ENCODE results near the gene PIGO. TPM values are rescaled to one million over a fixed set of nuclear protein-coding genes. Genes with fewer than 3 reads are reported as not detected.
A peak's percentile ranks its signal among the peaks of the same experiment; 100 is the strongest.

The PIGO gene
- total RNA-seq, 5 donors from 2014 or later (not counting 1 experiment from before 2014, with no cell fraction given): 23.0 to 32.1 (median 29.9) TPM

DNA sequence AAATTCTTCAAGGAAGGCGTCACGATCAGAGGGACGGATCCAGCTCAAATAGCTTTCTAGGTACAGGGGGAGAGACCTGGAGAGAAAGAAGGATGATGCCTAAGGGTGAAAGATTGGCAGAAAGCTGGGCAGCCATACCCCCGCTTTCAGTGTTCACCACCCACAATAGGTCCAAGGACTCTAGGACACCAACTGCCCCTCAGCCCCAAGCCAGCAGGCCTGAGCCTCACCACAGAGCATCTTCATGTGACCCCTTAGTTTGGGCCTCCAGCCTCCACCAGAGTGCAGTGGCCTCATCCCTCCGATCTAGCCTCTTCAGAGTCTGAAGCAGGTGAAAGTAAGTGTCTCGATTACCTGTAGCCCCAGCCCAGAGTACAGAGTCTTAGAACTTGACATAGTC lies 22.2 kb downstream of the PIGO start:
- POLR2A ChIA-PET: no interaction called here
- Histone ChIP-seq H3K27me3 (replicated peaks in 1 of 2; ENCODE audit: control insufficient read depth in 2 of 2, extremely low read depth in 1 of 2, insufficient read depth in 2 of 2, low read length in 1 of 2) (no peaks in the 10 kb centered on the region), H3K27ac (ENCODE audit: low read length) (no peak overlapping the region), H3K9me3 (no peaks in the 10 kb centered on the region), H3K4me3 (ENCODE audit: control insufficient read depth in 1 of 2, extremely low read depth in 1 of 2, low read length in 1 of 2) (no peak overlapping the region), H3K36me3 (ENCODE audit: control insufficient read depth in 2 of 2, extremely low read depth in 1 of 2, insufficient read depth in 1 of 2, low read length in 1 of 2) (peaks cover 3 to 6% of the 10 kb centered on the region in 2 donors), H3K4me1 (ENCODE audit: control insufficient read depth in 1 of 2, extremely low read depth in 1 of 2, insufficient read depth in 2 of 2, low read length in 2 of 2) (peaks cover 20 to 38% of the 10 kb centered on the region in 2 experiments)
- Mint-ChIP-seq H3K4me3 (no peak overlapping the region), H3K27ac (no peak overlapping the region), H3K27me3 (no peaks in the 10 kb centered on the region), H3K9me3 (no peaks in the 10 kb centered on the region), H3K4me1 (peaks cover 38 to 51% (median 50%) of the 10 kb centered on the region in 3 donors), H3K36me3 (peaks cover 5% of the 10 kb centered on the region)
- ATAC-seq (replicated peaks in 1 of 4) (no peak), DNase-seq (no peak)
- 100% methylated on average over 2 of the region's 6 CpGs for WGBS (ENCODE audit: insufficient coverage)
- CTCF ChIA-PET: no interaction called here

DNA sequence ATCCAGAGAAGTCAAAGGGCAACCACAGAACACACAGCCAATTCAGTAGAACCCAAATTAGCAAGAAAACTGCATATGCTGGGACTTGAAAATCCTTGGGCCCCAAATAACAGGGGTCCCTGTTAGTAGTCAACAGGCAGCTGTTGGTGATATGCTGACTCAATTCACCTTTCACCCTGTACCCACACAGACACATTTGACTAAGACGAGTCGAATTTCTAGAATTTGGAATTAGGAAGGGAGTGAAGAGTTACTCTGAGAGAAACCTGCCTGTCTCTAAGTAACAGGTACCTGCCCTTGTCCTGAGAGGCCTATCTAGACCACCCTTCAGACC lies 23.1 kb downstream of the PIGO start:
- H3K4me1 Mint-ChIP-seq: peaks cover 38 to 51% (median 50%) of the 10 kb centered on the region in 3 donors
- peak overlapping the region in 1 of 2 donors; percentile 75 for H3K4me3 ChIP-seq (ENCODE audit: control insufficient read depth in 1 of 2, extremely low read depth in 1 of 2, low read length in 1 of 2)

DNA sequence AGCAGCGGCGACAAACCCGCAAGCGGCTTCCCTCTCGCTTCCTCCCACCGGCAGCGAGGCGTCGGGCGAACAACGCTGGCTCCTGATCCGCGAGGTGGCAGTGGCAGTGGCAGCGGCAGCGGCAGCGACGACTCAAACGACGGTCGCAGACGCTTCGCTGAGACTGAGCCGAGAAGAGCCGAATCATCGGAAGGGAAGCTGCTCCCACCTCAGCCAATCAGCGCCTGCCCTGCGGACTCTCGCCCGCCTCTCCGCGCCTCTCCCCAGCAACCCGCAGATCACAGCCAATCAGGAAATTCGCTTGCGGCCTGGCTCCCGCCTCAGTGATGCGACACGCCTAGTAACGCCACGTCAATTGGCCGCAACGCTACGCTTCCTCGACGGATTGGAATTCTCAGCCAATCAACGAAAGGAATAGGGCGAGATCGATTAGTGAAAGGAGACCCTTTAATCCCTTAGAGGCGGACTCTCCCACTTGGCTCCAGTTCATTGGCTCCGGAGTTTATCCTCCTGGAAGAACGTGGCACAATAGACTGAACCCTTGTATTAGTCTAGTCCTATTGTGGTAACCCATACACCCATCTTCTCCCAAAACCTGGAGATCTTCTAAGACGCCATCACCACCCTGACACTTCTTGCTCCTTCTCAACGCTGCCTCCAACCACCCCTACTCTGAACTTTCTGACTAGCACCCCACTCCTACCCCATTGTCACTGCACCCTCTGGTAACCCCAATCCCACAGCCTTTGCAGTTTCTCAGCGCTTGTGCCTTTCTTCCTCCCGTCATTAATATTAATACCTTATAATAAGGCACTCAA lies 23.7 kb downstream of the PIGO start, which contains the start of gene VCP:
Gene VCP, minus strand, starts transcription at position 165 of the 818 bp plus-strand sequence. CDS start 272 bp downstream, outside the sequence.
- Histone ChIP-seq H3K4me1 (ENCODE audit: control insufficient read depth in 1 of 2, extremely low read depth in 1 of 2, insufficient read depth in 2 of 2, low read length in 2 of 2) (peaks cover 15 to 44% of the 10 kb centered on the region in 2 experiments), H3K9me3 (no peaks in the 10 kb centered on the region), H3K4me3 (ENCODE audit: control insufficient read depth in 1 of 2, extremely low read depth in 1 of 2, low read length in 1 of 2) (peak within 1 kb of the TSS; percentile 75 to 85), H3K36me3 (ENCODE audit: control insufficient read depth in 2 of 2, extremely low read depth in 1 of 2, insufficient read depth in 1 of 2, low read length in 1 of 2) (peaks cover 3 to 21% of the 10 kb centered on the region in 2 donors), H3K27ac (ENCODE audit: low read length) (peak within 1 kb of the TSS; percentile 87), H3K27me3 (replicated peaks in 1 of 2; ENCODE audit: control insufficient read depth in 2 of 2, extremely low read depth in 1 of 2, insufficient read depth in 2 of 2, low read length in 1 of 2) (no peaks in the 10 kb centered on the region)
- H3K27ac Mint-ChIP-seq: peak within 1 kb of the TSS; percentile 94 to 95
- ATAC-seq (replicated peaks in 1 of 4) (peak; percentile 91 to 93 (median 92)), DNase-seq (peak; percentile 85 to 98 (median 97))
- H3K4me3 Mint-ChIP-seq: peak within 1 kb of the TSS; percentile 87 to 91 (median 91)
- no peaks in the 10 kb centered on the region for H3K9me3 Mint-ChIP-seq
- CTCF ChIA-PET: interaction anchor here (0.6 to 2.6 kb wide), 8 partner anchors 21 to 531 kb away, joined by 3 to 17 read pairs (median 4); partner anchors contain the start of gene PIGO (in 1 of the 2)
- no peaks in the 10 kb centered on the region for H3K27me3 Mint-ChIP-seq
- POLR2A ChIA-PET: interaction anchor here in 1 of 2 donors (0.6 to 0.8 kb wide), 3 partner anchors 19 to 709 kb away, joined by 4 to 5 read pairs (median 4); partner anchors contain the start of gene DNAJB5
- WGBS (ENCODE audit: insufficient coverage): 2% methylated on average over 48 of the region's 54 CpGs
- peaks cover 11% of the 10 kb centered on the region for H3K36me3 Mint-ChIP-seq
- peaks cover 42 to 51% (median 50%) of the 10 kb centered on the region in 3 donors for H3K4me1 Mint-ChIP-seq

More for the DNA sequence above, 23.1 kb downstream of the PIGO start:
- Histone ChIP-seq H3K36me3 (ENCODE audit: control insufficient read depth in 2 of 2, extremely low read depth in 1 of 2, insufficient read depth in 1 of 2, low read length in 1 of 2) (peaks cover 3 to 15% of the 10 kb centered on the region in 2 donors), H3K27me3 (replicated peaks in 1 of 2; ENCODE audit: control insufficient read depth in 2 of 2, extremely low read depth in 1 of 2, insufficient read depth in 2 of 2, low read length in 1 of 2) (no peaks in the 10 kb centered on the region), H3K9me3 (no peaks in the 10 kb centered on the region), H3K27ac (ENCODE audit: low read length) (peak overlapping the region; percentile 87), H3K4me1 (ENCODE audit: control insufficient read depth in 1 of 2, extremely low read depth in 1 of 2, insufficient read depth in 2 of 2, low read length in 2 of 2) (peaks cover 15 to 39% of the 10 kb centered on the region in 2 experiments)
- no peak for ATAC-seq (replicated peaks in 1 of 4)
- H3K9me3 Mint-ChIP-seq: no peaks in the 10 kb centered on the region
- no peak for DNase-seq
- peak overlapping the region; percentile 87 to 91 (median 91) for H3K4me3 Mint-ChIP-seq
- no peaks in the 10 kb centered on the region for H3K27me3 Mint-ChIP-seq
- H3K36me3 Mint-ChIP-seq: peaks cover 5% of the 10 kb centered on the region
- CTCF ChIA-PET: no interaction called here
- POLR2A ChIA-PET: no interaction called here
- WGBS (ENCODE audit: insufficient coverage): no CpG with 5 or more reads among the region's 2 CpGs
- peak overlapping the region; percentile 94 to 95 for H3K27ac Mint-ChIP-seq

DNA sequence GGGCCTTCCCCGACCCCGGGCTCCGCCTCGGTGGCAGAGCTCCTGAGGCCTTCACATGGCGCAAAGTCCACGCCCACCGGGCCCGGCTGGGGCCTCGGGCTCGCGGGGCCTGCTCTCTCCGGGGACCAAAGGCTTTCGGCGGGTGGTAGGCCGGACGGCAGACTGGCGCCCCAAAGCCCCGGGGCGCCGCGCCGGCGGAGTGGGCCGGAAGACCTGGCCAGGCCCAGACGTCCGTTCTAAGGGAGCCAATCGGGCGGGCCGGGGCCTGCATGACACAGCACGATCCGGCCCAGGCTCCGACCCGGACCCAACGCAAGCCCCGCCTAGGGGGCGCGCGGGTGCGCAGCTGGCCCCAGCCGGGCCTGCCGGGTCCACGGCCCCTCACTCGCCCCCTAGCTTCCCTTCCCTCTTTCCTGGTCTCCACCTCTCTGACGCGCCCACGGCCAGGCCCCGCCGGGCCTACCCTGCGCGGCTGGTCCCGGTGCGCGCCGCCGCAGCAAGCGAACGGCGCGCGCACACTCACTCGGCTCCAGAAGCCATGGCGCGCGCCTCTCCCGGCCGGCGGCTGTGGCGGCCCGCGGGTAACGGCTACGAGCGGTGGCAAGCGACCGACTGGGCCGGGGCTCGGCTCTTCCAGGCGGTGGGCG lies 24.5 kb downstream of the PIGO start:
- Mint-ChIP-seq H3K27me3 (no peaks in the 10 kb centered on the region), H3K36me3 (peaks cover 18% of the 10 kb centered on the region)
- ATAC-seq (replicated peaks in 1 of 4): peak; percentile 56 to 62 (median 60)

DNA sequence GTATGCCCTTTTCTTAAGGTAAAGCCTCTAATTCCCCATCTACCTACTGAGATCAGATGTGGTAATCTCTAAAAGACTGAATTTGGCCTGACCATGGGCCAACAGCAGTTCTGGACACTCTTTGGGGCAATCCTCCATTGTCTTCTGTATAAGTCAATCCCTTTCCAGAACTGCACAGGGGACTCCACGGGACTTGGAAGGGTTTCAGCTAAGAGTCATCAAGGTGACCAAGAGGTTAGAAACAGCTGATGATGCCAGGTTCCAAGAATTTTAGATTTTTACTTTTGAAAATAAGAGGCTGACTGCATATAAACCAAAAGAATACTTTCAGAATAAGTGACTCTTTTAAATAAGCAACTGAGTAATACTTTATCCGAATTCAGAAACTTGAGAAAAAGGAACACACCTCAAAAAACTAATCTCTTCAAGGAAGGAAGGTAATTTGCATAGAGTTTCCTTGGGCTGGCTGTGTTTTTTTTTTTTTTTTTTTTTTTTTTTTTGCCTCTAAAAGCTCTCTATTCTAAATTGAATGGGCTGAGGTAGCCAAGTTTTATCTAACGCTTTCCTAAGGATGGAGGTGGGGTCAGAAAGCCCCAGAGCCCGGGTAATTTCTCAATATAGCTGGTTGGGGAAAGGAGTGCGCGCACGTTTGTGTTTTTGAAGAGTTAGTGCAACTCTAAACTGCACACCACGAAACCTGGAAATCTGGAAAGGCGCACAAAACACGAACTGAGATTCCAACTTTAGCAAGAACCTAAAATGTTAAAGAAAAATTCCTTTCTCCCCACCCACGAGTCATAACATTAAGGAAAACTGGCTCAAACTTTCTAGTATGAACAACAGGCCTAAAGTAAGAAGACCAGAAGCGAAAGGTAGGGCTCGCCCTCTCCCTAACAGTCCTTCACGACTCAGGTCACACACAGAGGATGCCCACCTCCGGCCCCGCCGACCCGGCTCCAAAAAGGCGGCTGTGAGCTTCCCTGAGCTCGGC lies 25.3 kb downstream of the PIGO start:
- Mint-ChIP-seq H3K9me3 (no peaks in the 10 kb centered on the region), H3K4me3 (peak overlapping the region; percentile 87 to 91 (median 91)), H3K36me3 (peaks cover 21% of the 10 kb centered on the region), H3K27ac (peak overlapping the region; percentile 92 to 94), H3K4me1 (peaks cover 48 to 60% (median 54%) of the 10 kb centered on the region in 3 donors), H3K27me3 (no peaks in the 10 kb centered on the region)
- peak overlapping the region; percentile 75 to 85 for H3K4me3 ChIP-seq (ENCODE audit: control insufficient read depth in 1 of 2, extremely low read depth in 1 of 2, low read length in 1 of 2)
- H3K36me3 ChIP-seq (ENCODE audit: control insufficient read depth in 2 of 2, extremely low read depth in 1 of 2, insufficient read depth in 1 of 2, low read length in 1 of 2): peaks cover 3 to 32% of the 10 kb centered on the region in 2 donors
- no peaks in the 10 kb centered on the region for H3K9me3 ChIP-seq
- WGBS (ENCODE audit: insufficient coverage): 0% methylated on average over 10 of the region's 20 CpGs
- DNase-seq (peak in 1 of 35 experiments; percentile 22), ATAC-seq (replicated peaks in 1 of 4) (no peak)
- peaks cover 15 to 46% of the 10 kb centered on the region in 2 experiments for H3K4me1 ChIP-seq (ENCODE audit: control insufficient read depth in 1 of 2, extremely low read depth in 1 of 2, insufficient read depth in 2 of 2, low read length in 2 of 2)
- peak overlapping the region; percentile 87 for H3K27ac ChIP-seq (ENCODE audit: low read length)
- ChIA-PET CTCF (interaction anchor here (0.6 to 2.6 kb wide), 12 partner anchors 9 to 588 kb away, joined by 3 to 17 read pairs (median 6); partner anchors contain the start of genes ATOSB (in 1 of the 2), FANCG (in 1 of the 2) and PIGO (in 1 of the 2)), POLR2A (interaction anchor here (0.6 to 2.0 kb wide), 3 partner anchors 9 to 967 kb away, joined by 3 to 11 read pairs (median 8); partner anchors contain the start of gene FANCG (in 1 of the 2))
- no peaks in the 10 kb centered on the region for H3K27me3 ChIP-seq (replicated peaks in 1 of 2; ENCODE audit: control insufficient read depth in 2 of 2, extremely low read depth in 1 of 2, insufficient read depth in 2 of 2, low read length in 1 of 2)

More for the DNA sequence above, 24.5 kb downstream of the PIGO start:
- ChIA-PET POLR2A (interaction anchor here (0.6 to 2.0 kb wide), 5 partner anchors 8 to 967 kb away, joined by 3 to 11 read pairs (median 5); partner anchors contain the start of genes DNAJB5 (in 1 of the 2) and FANCG (in 1 of the 2)), CTCF (interaction anchor here (0.6 to 2.6 kb wide), 14 partner anchors 8 to 587 kb away, joined by 3 to 17 read pairs (median 4); partner anchors contain the start of genes ATOSB (in 1 of the 2), FANCG (in 1 of the 2) and PIGO (in 1 of the 2))
- H3K27me3 ChIP-seq (replicated peaks in 1 of 2; ENCODE audit: control insufficient read depth in 2 of 2, extremely low read depth in 1 of 2, insufficient read depth in 2 of 2, low read length in 1 of 2): no peaks in the 10 kb centered on the region
- H3K27ac ChIP-seq (ENCODE audit: low read length): peak overlapping the region; percentile 87
- H3K27ac Mint-ChIP-seq: peak overlapping the region; percentile 94 to 95
- H3K9me3 Mint-ChIP-seq: no peaks in the 10 kb centered on the region
- no peaks in the 10 kb centered on the region for H3K9me3 ChIP-seq
- H3K4me3 Mint-ChIP-seq: peak overlapping the region; percentile 87 to 91 (median 91)
- H3K4me1 ChIP-seq (ENCODE audit: control insufficient read depth in 1 of 2, extremely low read depth in 1 of 2, insufficient read depth in 2 of 2, low read length in 2 of 2): peaks cover 15 to 46% of the 10 kb centered on the region in 2 experiments
- H3K4me1 Mint-ChIP-seq: peaks cover 48 to 56% (median 50%) of the 10 kb centered on the region in 3 donors
- DNase-seq: peak; percentile 29 to 80 (median 63)
- H3K36me3 ChIP-seq (ENCODE audit: control insufficient read depth in 2 of 2, extremely low read depth in 1 of 2, insufficient read depth in 1 of 2, low read length in 1 of 2): peaks cover 3 to 28% of the 10 kb centered on the region in 2 donors
- WGBS (ENCODE audit: insufficient coverage): under 1% methylated on average over 74 of the region's 79 CpGs
- peak overlapping the region; percentile 75 to 85 for H3K4me3 ChIP-seq (ENCODE audit: control insufficient read depth in 1 of 2, extremely low read depth in 1 of 2, low read length in 1 of 2)
